NT2/D1 (cell line): Measurements from ENCODE around the gene EIF4E2.
A peak's percentile ranks its signal among the peaks of the same experiment; 100 is the strongest.

Source experiments
- DNase-seq: peaks from one replicate; pipeline ENCODE4 v3.0.0-alpha.2; 2011; ENCODE audit warnings: low read depth, low spot score
- H3K27me3 ChIP-seq: 2 replicates; pipeline ENCODE4 v1.6.0; 2011; ENCODE audit warnings: mild to moderate bottlenecking; ENCODE audit not compliant: insufficient read length, insufficient read depth
- H3K36me3 ChIP-seq: 2 replicates; pipeline ENCODE4 v1.6.1; 2011; ENCODE audit warnings: mild to moderate bottlenecking, low read length, mixed read lengths; ENCODE audit not compliant: insufficient read depth, insufficient read length
- H3K4me1 ChIP-seq: 2 replicates; pipeline ENCODE4 v1.5.1; 2011; ENCODE audit not compliant: insufficient read depth, insufficient read length
- H3K4me3 ChIP-seq: 2 replicates; pipeline ENCODE4 v1.5.1; 2011; ENCODE audit warnings: low read depth; ENCODE audit not compliant: insufficient read length
- H3K9ac ChIP-seq: 2 replicates; pipeline ENCODE4 v1.6.0; 2011; ENCODE audit warnings: low read depth; ENCODE audit not compliant: insufficient read length
- H3K9me3 ChIP-seq: 2 replicates; pipeline ENCODE4 v1.5.1; 2011; ENCODE audit warnings: mild to moderate bottlenecking, low read length; ENCODE audit not compliant: insufficient read depth
- SUZ12 ChIP-seq: IDR thresholded peaks from 2 replicates; pipeline ENCODE4 v1.6.1; 2011; ENCODE audit not compliant: insufficient read length, insufficient read depth; ENCODE audit errors: extremely low read depth
- YY1 ChIP-seq: IDR thresholded peaks from 2 replicates; pipeline ENCODE4 v1.6.1; 2011; ENCODE audit not compliant: insufficient read length, insufficient read depth
- ZNF274 ChIP-seq: IDR thresholded peaks from 2 replicates; pipeline ENCODE4 v1.6.1; 2011; ENCODE audit warnings: mild to moderate bottlenecking, low read depth, low read length

EIF4E2 gene

GRCh38 chr2:232504438-232504837 is 46.1 kb upstream of the EIF4E2 start:
- TF ChIP-seq ZNF274 (no peak), YY1 (no peak), SUZ12 (no peak)
- no peak overlapping the region for H3K9ac ChIP-seq
- H3K4me1 ChIP-seq: peaks cover 14% of the 10 kb centered on the region
- no peak for DNase-seq
- H3K27me3 ChIP-seq: peaks cover 53% of the 10 kb centered on the region
- no peak overlapping the region for H3K4me3 ChIP-seq
- H3K9me3 ChIP-seq: no peaks in the 10 kb centered on the region
- H3K36me3 ChIP-seq: no peaks in the 10 kb centered on the region

GRCh38 chr2:232505856-232506255 is 44.6 kb upstream of the EIF4E2 start:
- no peak for DNase-seq
- no peak overlapping the region for H3K4me3 ChIP-seq
- peaks cover 48% of the 10 kb centered on the region for H3K27me3 ChIP-seq
- TF ChIP-seq SUZ12 (no peak), YY1 (no peak), ZNF274 (no peak)
- peak overlapping the region; percentile 24 for H3K9ac ChIP-seq
- no peaks in the 10 kb centered on the region for H3K36me3 ChIP-seq
- peaks cover 13% of the 10 kb centered on the region for H3K4me1 ChIP-seq
- H3K9me3 ChIP-seq: no peaks in the 10 kb centered on the region

GRCh38 chr2:232506709-232507108 is 43.8 kb upstream of the EIF4E2 start:
- DNase-seq: no peak
- peaks cover 46% of the 10 kb centered on the region for H3K27me3 ChIP-seq

GRCh38 chr2:232508251-232508650 is 42.2 kb upstream of the EIF4E2 start:
- TF ChIP-seq SUZ12: no peak
- TF ChIP-seq YY1: no peak
- no peak for TF ChIP-seq ZNF274
- Histone ChIP-seq H3K27me3 (peaks cover 40% of the 10 kb centered on the region), H3K4me3 (no peak overlapping the region), H3K36me3 (no peaks in the 10 kb centered on the region), H3K4me1 (peaks cover 14% of the 10 kb centered on the region), H3K9ac (no peak overlapping the region), H3K9me3 (no peaks in the 10 kb centered on the region)
- DNase-seq: no peak

More at GRCh38 chr2:232506709-232507108, 43.8 kb upstream of the EIF4E2 start:
- Histone ChIP-seq H3K4me1 (peaks cover 9% of the 10 kb centered on the region), H3K9me3 (no peaks in the 10 kb centered on the region), H3K4me3 (no peak overlapping the region), H3K36me3 (no peaks in the 10 kb centered on the region), H3K9ac (no peak overlapping the region)
- TF ChIP-seq SUZ12: no peak
- no peak for TF ChIP-seq YY1
- TF ChIP-seq ZNF274: no peak

- peaks cover 17% of the 10 kb centered on the region for H3K4me1 ChIP-seq
- H3K36me3 ChIP-seq: no peaks in the 10 kb centered on the region
- H3K27me3 ChIP-seq: peaks cover 12% of the 10 kb centered on the region
- H3K9ac ChIP-seq: no peak overlapping the region
- no peaks in the 10 kb centered on the region for H3K9me3 ChIP-seq
- no peak for TF ChIP-seq SUZ12
- TF ChIP-seq YY1: no peak
- TF ChIP-seq ZNF274: no peak
- H3K4me3 ChIP-seq: no peak overlapping the region
- DNase-seq: no peak
These were observed 39.1 kb upstream of the EIF4E2 start for GRCh38 chr2:232511336-232511890.

GRCh38 chr2:232512602-232513001 is 37.9 kb upstream of the EIF4E2 start:
- Histone ChIP-seq H3K9ac (peak overlapping the region; percentile 2), H3K4me3 (no peak overlapping the region)

GRCh38 chr2:232513353-232513752 is 37.1 kb upstream of the EIF4E2 start:
- DNase-seq: no peak
- Histone ChIP-seq H3K4me3 (no peak overlapping the region), H3K27me3 (peaks cover 6% of the 10 kb centered on the region), H3K4me1 (peaks cover 14% of the 10 kb centered on the region), H3K9me3 (no peaks in the 10 kb centered on the region), H3K9ac (no peak overlapping the region), H3K36me3 (no peaks in the 10 kb centered on the region)
- no peak for TF ChIP-seq SUZ12
- TF ChIP-seq YY1: no peak

More at GRCh38 chr2:232512602-232513001, 37.9 kb upstream of the EIF4E2 start:
- Histone ChIP-seq H3K27me3 (peaks cover 3% of the 10 kb centered on the region), H3K9me3 (no peaks in the 10 kb centered on the region), H3K36me3 (no peaks in the 10 kb centered on the region), H3K4me1 (peaks cover 14% of the 10 kb centered on the region)
- DNase-seq: no peak
- TF ChIP-seq SUZ12: no peak
- TF ChIP-seq YY1: no peak
- TF ChIP-seq ZNF274: no peak

- TF ChIP-seq SUZ12: no peak
- no peak for TF ChIP-seq ZNF274
- no peak for TF ChIP-seq YY1
- Histone ChIP-seq H3K27me3 (peaks cover 9% of the 10 kb centered on the region), H3K9me3 (no peaks in the 10 kb centered on the region), H3K4me3 (no peak overlapping the region), H3K9ac (no peak overlapping the region), H3K4me1 (peaks cover 24% of the 10 kb centered on the region), H3K36me3 (no peaks in the 10 kb centered on the region)
- DNase-seq: no peak
These were observed 34.9 kb upstream of the EIF4E2 start for GRCh38 chr2:232515639-232516038.
